SK-N-SH (cell line): ENCODE measurements around the gene ZNF319.

ENCODE experiments used
- FOXM1 ChIP-seq: IDR thresholded peaks from 2 replicates; pipeline ENCODE4 v1.4.0; 2012; ENCODE audit warnings: low read depth, mild to moderate bottlenecking
- GABPA ChIP-seq: IDR thresholded peaks from 2 replicates; pipeline ENCODE4 v1.4.0; 2012; ENCODE audit warnings: low read depth, mild to moderate bottlenecking
- RAD21 ChIP-seq: IDR thresholded peaks from 2 replicates; pipeline ENCODE4 v1.6.1; 2012; ENCODE audit warnings: mild to moderate bottlenecking, low read length
- USF1 ChIP-seq: IDR thresholded peaks from 2 replicates; pipeline ENCODE4 v1.4.0; 2012; ENCODE audit warnings: low read depth, borderline replicate concordance
- YY1 ChIP-seq: IDR thresholded peaks from 2 replicates; pipeline ENCODE4 v1.4.0; 2012; ENCODE audit warnings: low read depth, mild to moderate bottlenecking
- TF ChIP-seq, protein P1 (sequence below): IDR thresholded peaks from 2 replicates; pipeline ENCODE4 v1.4.0; 2012; ENCODE audit warnings: low read depth
- TF ChIP-seq, protein P2 (sequence below): fragments of 200-600 bp; sonication (generic); IDR thresholded peaks from 2 replicates; pipeline ENCODE4 v1.6.1; 2017; ENCODE audit warnings: antibody characterized with exemption, mild to moderate bottlenecking, moderate library complexity
- TF ChIP-seq, protein P3 (sequence below): IDR thresholded peaks from 2 replicates; pipeline ENCODE4; 2012

DNA sequence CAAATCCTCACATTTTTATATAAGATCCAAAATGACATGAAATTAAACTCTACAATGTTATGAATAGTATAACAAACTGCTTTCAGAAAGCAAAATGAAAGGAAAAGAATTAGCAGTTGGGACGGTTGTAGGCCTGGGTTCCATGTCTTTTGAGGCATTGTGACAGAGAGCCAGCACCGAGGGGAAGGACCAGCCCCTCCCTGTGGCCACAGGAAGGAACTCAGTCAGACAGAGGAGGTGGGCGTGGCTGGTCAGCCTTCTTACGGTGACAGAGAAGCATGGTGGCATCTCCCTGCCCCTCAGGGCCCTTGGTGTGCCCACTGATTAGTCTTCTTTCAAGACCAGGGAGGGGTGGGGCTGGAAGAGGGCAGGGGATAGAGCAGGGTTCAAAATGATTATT is 5.7 kb downstream of the ZNF319 start:
- TF ChIP-seq, protein P1, sequence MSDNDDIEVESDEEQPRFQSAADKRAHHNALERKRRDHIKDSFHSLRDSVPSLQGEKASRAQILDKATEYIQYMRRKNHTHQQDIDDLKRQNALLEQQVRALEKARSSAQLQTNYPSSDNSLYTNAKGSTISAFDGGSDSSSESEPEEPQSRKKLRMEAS, result no peak
- TF ChIP-seq, protein P2, sequence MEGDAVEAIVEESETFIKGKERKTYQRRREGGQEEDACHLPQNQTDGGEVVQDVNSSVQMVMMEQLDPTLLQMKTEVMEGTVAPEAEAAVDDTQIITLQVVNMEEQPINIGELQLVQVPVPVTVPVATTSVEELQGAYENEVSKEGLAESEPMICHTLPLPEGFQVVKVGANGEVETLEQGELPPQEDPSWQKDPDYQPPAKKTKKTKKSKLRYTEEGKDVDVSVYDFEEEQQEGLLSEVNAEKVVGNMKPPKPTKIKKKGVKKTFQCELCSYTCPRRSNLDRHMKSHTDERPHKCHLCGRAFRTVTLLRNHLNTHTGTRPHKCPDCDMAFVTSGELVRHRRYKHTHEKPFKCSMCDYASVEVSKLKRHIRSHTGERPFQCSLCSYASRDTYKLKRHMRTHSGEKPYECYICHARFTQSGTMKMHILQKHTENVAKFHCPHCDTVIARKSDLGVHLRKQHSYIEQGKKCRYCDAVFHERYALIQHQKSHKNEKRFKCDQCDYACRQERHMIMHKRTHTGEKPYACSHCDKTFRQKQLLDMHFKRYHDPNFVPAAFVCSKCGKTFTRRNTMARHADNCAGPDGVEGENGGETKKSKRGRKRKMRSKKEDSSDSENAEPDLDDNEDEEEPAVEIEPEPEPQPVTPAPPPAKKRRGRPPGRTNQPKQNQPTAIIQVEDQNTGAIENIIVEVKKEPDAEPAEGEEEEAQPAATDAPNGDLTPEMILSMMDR, result peak; percentile 48
- TF ChIP-seq FOXM1 (no peak), USF1 (no peak), RAD21 (peak; percentile 41; the same call in 1 of the 2 replicates), GABPA (no peak), YY1 (no peak)
- TF ChIP-seq, protein P3, sequence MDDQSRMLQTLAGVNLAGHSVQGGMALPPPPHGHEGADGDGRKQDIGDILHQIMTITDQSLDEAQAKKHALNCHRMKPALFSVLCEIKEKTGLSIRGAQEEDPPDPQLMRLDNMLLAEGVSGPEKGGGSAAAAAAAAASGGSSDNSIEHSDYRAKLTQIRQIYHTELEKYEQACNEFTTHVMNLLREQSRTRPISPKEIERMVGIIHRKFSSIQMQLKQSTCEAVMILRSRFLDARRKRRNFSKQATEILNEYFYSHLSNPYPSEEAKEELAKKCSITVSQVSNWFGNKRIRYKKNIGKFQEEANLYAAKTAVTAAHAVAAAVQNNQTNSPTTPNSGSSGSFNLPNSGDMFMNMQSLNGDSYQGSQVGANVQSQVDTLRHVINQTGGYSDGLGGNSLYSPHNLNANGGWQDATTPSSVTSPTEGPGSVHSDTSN, result no peak
